ENCODE data around the gene ZNF23.

The ZNF23 gene

DNA sequence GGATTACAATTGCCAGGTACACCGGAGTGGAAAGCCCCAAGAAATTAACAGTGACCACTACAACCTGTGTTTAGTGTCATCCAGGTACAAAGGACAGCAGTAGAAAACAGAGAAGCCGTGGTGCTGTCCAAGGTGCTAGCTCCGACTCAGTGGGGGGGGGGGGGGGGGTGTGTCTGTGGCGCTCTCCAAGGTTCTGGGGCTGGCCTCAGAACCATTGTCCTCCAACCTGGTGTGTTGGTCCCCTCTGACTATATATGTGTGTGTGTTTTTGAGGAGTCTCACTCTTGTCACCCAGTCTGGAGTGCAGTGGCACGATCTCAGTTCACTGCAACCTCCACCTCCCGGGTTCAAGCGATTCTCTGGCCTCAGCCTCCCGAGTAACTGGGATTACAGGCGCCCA, 5.8 kb upstream of the ZNF23 start:
- DNase-seq: peak; percentile 57

DNA sequence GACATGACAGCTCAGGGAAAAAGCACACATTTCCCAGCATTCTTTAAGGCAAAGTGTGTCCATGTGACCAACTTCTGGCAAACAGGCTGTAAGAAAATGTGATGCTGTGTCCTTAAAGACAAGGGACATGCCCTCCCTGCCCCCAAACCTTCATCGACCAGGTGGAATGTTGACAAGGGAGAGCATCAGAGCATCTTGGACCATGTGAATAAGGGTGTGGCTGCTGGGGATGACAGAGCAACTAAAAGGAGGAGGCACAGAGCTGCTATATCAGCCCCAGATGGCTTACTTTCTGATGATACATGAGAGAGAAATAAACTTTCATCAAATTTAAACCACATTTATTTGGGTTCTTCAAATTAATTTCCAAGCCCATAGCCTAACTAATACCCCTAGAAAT, 2.2 kb upstream of the ZNF23 start:
- DNase-seq: no peak

DNA sequence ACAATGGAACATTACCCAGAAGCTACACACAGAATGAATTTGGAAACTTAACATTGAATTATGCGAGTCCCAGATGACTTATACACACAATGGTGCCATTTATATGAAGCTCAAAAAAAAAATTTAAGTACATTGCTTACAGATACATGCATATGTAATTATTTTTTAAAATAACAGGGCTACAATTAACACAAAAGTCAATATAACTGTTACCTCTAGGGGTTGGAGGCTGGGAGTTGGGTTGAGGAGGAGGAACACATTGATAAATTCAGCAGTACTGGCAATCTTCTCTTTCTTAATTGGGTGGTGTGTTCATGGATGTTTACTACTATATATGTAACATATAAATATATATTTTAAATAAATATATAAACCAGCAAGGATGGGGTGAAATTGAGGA, 1.1 kb downstream of the ZNF23 start:
- DNase-seq: no peak

DNA sequence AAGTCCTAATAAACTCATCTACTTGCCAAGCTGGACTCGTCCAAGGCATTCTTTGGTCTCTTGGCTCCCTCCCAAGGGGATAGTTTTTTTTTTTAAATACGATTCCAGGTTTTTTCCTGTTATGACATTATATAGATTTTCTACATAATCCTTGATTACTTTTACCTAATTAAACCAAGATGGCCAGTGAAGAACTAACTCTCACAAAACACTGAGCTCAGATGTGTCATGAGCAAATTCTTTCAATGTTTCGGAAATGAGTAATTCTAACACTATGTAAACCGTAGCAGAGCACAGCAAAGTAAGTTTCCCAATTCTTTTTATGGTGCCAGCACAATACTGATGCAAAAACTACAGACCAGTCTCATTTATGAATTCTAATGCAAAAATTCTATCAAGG, 1.8 kb downstream of the ZNF23 start:
- DNase-seq: no peak

DNA sequence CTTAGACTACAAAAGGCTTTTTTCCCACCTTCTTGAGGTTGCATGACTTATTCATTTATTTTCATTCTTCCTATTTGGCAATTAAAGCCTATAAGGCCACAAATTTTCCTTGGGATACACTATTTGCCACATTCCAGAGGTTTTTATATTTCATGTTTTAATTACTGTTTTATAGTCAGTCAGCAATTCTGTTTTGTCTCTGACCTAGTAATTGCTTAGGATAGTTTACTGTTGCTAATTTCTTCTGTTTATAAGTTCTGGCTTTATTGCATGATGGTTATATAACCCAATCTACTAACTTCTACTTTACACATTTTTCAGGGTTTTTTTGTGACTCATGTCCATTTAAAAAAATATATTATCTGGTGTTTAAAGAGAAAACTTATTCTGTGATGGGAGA, 2.5 kb downstream of the ZNF23 start:
- DNase-seq: no peak

DNA sequence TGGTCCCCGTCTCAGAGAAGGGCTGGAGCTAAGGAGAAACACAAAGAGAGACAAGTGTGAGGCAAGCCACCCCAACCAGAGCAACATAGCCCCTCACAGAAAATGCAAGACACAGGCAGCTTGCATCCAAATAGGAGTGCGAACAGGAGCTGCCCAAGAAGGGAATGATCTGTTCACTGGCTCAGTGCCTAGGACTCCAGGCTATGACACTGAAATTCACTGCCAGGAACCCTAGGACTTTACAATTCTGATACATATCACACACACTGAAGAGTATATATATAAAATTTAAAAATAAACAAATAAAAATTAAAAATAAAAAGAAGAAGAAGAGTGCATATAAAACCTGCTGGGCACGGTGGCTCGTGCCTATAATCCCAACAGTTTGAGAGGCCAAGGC, 5.2 kb downstream of the ZNF23 start:
- no peak for DNase-seq

DNA sequence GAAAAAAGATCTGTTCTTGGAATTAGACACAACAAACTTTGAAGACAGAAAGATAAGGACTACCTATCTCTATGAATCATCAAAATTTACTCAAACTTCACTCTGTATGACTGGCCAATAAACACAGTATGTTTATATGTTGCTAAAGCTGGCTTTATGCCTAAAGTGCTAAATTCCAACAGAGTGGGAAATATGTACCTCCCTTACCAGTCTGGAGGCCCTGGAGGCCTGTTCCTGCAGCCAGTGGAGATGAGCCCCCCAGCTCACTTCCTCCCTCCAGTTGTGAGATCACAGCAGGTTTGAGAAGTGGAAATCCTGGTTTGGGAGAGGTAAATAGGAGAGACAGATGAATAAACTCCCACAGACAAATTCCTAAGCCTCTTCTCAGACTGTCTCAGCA, 9.0 kb downstream of the ZNF23 start:
- no peak for DNase-seq

DNA sequence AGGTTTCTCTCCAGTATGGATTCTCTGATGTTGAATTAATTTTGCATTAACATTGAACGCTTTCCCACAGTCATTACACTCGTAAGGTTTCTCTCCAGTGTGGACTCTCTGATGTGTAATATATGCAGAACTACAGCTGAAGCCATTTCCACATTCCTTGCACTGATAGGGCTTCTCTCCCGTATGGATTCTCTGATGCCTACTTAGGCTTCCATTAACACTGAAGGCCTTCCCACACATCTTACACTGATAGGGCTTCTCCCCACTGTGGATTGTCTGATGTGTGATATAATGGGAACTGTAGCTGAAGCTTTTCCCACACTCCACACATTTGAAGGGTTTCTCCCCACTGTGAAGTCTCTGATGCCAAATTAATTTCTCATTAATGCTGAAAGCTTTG, 13.0 kb downstream of the ZNF23 start:
- no peak for DNase-seq

DNA sequence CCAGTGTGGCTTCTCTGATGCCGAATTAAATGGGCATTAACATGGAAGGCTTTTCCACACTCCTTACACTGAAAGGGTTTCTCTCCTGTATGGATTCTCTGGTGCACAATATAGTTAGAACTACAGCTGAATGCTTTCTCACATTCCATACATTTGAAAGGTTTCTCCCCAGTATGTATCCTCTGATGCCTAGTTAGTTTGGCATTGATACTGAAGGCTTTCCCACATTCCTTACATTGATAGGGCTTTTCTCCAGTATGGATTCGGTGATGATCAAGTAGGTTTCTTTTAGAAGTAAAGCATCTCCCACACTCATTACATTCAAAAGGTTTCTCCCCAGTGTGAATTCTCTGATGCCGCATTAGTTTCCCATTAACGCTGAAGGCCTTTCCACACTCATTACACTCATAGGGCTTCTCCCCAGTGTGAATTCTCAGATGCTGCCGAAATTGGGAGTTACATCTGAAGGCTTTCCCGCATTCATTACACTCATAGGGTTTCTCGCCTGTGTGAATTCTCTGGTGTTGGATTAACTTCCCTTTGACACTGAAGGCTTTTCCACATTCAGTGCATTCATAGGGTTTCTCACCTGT, 13.7 kb downstream of the ZNF23 start:
- no peak for DNase-seq

DNA sequence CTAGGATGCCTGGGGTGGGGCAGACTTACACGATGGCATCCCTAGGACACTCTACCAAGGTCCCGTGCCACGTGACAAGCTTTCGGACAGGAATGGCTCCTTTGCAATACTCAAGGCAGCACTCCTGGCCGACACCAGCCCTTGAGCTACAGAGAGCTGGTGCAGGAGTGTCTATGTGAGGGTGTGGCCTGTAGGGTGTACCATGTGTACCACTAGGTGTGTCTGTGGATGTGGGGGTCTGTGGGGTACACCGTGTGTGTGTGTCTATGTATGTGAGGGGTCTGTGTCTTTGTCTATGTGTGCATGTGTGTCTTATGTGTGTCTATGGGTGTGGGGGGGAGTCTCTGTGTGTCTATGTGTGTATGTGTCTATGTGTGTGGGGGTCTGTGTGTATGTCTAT, 18.3 kb downstream of the ZNF23 start:
- DNase-seq: no peak

DNA sequence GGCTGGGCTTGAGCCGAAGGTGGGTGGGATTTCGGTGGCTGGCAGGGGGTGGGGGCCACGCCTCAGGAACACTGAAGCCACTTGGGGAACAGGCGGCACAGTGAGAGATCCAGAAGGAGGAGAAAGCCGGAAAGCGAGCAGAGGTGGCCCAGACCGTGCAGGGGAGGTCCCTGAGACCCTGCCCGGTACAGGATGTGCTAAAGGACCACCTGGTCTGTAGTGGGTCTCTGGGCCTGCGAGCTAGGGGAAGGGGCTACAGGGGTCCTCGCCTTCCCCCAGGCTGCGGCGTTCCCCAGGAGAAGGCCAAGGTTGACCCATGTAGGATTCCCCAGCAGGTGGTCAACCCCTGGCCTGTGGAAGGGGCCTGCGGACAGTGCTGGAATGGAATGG, 20.0 kb downstream of the ZNF23 start, which contains the start of gene TLE7:
TLE7 (minus strand) TSS at position 4 of the 390 bp plus-strand sequence. CDS start 8,730 bp downstream, outside the sequence.
- DNase-seq: no peak

DNA sequence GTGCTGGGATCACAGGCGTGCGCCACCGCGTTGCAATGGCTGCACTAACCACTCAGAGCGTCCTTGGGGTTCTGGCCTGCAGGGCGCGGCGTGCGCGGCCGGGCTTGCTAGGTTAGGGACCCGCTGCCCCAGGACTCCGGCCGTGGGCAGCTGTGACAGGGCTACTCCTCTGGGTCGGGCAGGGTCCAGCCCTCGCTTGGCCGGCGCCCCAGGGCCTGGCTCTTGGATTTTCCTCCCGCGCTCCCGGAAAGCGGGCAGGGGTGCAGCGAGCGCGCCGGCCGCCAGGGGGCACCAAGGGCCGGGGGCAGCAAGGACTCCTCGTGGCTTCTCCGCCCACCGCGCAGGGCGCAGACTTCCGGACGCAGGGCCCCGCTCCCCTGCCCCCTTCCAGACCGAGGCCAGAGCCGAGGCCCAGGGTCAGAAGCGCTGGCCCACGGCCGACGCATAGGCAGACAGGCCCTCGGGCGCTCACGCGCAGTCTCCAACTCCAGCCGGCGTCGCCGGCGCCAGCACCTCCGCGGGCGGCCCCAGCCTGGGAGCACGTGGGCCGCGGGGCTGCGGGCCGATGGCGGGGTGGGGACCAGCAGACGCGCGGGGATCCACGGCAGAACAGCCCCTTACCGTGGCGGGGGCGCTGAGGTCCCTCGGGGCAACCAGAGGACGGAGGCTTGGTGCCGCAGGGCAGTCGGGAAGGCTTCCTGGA, 20.5 kb downstream of the ZNF23 start:
- DNase-seq: peak; percentile 48

DNA sequence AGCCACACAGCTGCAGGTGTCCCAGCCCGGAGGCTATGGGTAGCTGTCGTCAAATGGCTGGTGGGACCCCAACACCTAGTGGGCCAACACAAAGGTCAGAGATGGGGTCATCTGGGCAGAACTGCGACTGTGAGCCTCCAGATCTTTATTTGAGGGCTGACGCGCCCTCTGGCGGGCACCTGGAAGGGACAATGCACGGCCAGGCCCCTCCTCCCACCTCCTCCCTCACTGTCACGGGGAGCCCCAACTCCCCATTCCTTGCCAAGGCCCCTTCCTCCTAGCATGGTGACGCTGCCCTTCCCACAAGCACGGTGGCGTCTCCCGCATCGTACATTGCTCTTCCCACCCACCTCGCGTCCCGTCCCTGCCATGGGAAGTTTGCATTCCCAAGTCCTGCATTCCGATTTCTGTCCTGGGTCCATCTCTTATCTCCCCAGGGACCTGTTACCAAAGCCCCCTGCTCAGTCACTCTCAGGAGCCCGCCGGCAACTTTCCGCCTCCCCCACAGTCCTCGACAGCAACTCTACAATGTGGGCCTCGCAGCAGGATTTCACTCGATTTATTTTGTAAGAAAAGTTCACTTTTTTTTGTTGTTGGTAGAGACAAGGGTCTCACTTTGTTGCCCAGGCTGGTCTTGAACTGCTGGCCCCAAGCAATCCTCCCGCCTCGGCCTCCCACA, 21.2 kb downstream of the ZNF23 start:
- no peak for DNase-seq

DNA sequence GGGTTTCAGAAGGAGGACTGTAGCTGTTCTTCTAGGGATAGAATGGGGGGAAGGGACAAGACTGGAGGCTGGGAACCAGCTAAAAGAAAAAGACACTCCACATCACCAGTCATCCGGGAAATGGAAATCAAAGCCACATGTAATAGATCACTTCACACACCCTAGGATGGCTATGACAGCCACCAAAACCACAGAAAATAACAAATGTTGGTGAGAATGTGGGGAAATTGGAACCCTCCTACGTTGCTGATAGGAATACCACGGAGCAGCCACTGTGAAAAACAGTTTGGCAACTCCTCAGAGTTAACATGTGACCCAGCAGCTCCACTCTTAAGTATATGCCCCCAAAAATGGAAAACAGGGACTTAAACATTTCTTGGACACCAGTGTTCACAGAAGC, 22.5 kb downstream of the ZNF23 start:
- DNase-seq: no peak

DNA sequence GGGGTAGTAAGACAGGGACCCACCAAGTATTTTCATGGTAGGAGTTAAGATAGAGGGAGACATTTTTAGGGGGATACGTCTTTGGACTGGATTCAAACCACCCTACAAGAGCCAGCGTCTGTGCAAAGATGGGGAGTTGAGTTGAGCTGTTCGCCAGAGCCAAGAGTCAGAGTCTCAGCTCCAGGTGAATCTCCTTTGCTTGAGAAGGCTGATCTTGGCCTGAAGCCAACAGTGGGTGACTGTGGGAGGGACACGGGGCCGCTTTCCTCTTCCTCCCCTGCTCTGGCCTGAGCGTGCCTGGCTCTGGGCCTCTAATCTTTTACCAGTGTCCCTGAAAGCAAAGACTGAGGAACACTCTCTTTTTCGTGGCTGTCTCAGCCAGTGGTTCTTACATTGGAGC, 25.6 kb downstream of the ZNF23 start:
- DNase-seq: no peak

DNA sequence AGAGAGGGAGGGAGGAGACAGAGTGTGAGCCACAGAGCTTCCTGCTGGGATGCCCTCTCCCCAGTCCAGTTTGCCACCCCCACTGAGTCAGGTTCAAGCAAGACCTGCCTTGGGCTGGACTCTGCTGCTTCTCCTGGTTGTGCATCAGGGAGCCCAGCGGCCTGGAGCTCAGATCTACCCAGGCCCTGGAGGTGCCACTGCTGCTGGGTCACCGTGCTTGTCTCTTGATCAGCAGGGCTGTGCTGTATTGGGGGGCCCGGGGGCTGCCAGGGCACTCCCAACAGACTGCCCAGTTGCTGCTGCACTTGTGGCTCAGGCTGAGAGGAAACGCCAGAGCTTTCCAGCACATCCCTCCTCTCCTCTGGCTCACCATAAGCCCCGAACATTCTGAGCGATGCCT, 29.1 kb downstream of the ZNF23 start:
- no peak for DNase-seq

DNA sequence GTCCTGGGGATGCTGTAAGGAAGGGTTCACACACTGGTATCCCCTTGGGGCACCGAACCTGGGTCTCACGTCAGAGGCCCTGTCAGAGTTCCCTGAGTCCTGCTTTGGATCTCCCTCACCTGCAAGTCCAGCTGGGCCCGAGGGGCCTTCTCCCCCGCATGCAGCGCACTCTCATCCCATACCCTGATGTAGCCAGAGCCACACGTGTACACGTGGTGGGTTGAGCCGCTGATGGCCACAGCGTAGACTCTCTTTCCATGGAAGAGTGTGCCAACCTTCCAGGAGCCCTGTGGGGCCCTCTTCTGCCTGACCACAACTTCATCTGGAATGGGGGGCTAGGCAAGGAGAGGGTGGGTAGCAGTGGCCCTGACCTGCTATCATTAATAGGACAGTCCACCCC, 30.1 kb downstream of the ZNF23 start:
- DNase-seq: no peak

DNA sequence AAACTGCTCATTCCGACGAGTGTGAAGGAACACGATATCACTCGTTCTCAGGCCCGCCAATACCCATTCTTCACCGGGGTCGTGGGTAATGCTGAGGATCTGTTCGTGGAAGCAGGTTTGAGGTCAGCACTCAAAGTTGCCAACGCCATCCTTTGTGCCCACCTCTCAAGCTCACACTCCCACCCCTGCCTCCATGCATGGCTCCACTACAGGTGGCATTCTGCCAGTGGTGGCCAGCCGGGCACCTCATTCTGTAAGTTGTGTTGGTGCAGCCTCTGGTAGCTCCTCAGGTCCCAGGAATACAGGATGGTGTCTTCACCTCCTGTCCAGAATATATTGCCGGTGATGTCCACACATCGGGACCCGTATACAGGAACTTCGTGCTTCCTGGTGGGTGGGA, 30.9 kb downstream of the ZNF23 start:
- DNase-seq: no peak

DNA sequence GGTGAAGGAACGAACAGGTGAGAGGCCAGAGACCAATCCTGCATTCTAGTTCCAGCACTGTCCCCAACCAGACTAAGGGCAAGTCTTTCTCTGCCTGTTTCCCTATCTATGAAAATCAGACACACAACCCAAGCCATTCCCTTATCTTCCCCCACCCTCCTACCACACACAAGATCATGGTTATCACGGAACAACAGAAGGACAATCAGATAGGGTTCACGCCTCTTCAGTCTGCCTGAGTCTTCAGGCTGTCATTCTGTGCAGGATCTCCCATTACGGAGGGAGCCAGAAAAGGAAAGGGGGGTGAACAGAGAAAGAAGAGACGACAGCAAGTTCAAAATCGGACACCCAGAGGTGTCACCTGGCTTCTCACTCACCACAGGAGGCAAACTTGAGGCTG, 31.3 kb downstream of the ZNF23 start:
- DNase-seq: no peak

DNA sequence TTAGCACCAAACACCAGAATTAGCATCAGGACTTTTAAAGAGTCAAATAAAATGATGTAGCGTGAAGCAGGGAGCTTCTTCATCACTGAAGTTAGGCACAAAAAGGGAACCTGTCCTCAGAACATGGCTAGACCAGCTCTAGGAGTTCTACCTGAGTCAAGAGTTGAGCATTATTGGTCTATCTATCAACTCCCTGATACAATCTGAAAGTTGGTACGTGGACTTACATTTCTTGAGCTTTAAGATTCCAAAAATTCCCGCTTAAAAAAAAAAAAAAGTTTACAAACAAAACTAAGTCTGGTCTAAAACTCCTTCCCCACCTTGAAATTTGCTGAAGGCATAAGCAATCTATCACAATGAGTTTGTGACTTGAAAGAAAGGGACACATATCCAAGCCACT, 32.5 kb downstream of the ZNF23 start:
- DNase-seq: no peak

DNA sequence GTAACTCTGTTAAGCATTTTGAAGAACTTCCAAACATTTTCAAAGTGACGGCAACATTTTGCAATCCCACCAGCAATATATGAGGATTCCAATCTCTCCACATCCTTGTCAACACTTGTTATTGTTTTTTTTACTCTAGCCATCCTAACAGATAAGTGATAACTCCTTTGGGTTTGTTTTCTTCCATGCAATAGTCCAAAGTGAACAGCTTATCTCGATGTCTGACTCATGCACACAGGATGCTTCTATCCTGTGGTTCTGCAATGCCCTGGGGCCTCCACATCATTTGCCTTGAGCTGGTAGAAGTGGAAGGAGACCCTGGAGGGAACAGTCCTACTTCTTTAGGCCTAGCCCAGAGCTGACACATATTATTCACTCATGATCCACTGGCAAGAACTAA, 33.2 kb downstream of the ZNF23 start:
- DNase-seq: no peak

DNA sequence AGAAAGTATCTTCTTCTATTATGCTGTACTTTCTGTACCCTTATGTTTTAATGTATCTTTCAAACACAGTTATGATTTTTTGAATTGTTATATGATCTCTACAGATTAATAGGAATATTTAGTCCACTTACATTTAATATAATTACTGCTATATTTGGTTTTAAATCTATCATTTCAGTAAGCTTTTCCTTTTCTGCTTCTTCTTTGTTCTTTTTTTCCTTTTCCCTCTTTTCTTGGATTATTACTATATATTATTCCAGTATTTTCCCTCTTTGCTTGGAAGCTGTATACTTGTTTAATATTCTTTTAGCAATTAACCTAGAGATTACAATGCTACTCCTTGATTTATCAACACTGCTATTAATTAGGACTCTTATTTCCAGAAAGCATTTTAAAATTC, 33.7 kb downstream of the ZNF23 start:
- no peak for DNase-seq

DNA sequence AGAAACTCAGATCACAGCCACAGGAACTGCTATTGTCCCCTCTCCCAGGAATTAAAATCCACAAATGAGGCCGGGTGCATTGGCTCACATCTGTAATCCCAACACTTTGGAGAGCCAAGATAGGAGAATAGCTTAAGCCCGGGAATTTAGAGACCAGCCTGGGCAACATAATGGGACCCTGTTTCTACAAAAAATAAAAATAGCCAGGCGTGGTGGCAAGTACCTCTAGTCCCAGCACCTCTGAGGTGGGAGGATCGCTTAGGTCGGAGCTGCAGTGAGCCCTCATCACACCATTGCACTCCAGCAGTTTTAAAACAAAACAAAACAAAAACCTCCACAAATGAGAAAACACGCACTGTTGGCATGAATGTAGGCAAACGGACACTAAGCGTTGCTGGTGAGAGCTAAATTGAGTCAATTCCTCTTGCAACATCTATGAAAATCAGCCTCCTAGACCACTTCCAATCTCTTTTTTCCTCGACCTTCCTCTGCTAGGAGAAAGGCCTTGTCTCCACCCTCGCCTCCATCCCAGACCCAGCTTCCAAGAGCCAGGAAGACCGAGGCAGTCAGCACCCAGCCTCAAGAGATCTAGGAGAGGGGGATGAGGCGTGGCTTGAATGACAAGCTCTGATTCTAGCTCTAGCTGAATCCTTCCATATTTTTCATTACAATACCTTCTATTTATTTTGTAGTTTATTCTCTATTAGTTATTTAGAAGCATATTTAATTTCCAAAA, 35.0 kb downstream of the ZNF23 start:
- DNase-seq: no peak

Measured in activated T-cell treated with anti-CD3 and anti-CD28 coated beads, Interleukin-2, amount 50 U/mL, for 1 hour (primary cell).